ENCODE data around the gene NADK.
A peak's percentile ranks its signal among the peaks of the same experiment; 100 is the strongest.

Gene NADK

GRCh38 chr1:1785666-1786065, 7.4 kb upstream of the NADK start:
- Histone ChIP-seq H3K4me3 (ENCODE audit: low read length in 2 of 2) (no peak overlapping the region), H3K27ac (ENCODE audit: low read length) (no peak overlapping the region), H3K9ac (ENCODE audit: low read length in 2 of 2) (no peak overlapping the region), H3K27me3 (ENCODE audit: control insufficient read depth in 1 of 2, insufficient read depth in 2 of 2, low read length in 2 of 2) (no peaks in the 10 kb centered on the region), H3K9me3 (ENCODE audit: control insufficient read depth in 2 of 2, low read length in 2 of 2) (no peaks in the 10 kb centered on the region), H3K4me1 (ENCODE audit: control insufficient read depth, insufficient read depth, low read length) (peaks cover 22% of the 10 kb centered on the region), H3K36me3 (ENCODE audit: control insufficient read depth in 2 of 2, insufficient read depth in 2 of 2, low read length in 2 of 2) (peaks cover 48 to 52% of the 10 kb centered on the region in 2 donors)

- H3K4me3 ChIP-seq (ENCODE audit: low read length in 2 of 2) = no peak overlapping the region
- peaks cover 22% of the 10 kb centered on the region for H3K4me1 ChIP-seq (ENCODE audit: control insufficient read depth, insufficient read depth, low read length)
- no peak overlapping the region for H3K9ac ChIP-seq (ENCODE audit: low read length in 2 of 2)
- H3K36me3 ChIP-seq (ENCODE audit: control insufficient read depth in 2 of 2, insufficient read depth in 2 of 2, low read length in 2 of 2) = peaks cover 41 to 45% of the 10 kb centered on the region in 2 donors
- no peaks in the 10 kb centered on the region for H3K9me3 ChIP-seq (ENCODE audit: control insufficient read depth in 2 of 2, low read length in 2 of 2)
- H3K27ac ChIP-seq (ENCODE audit: low read length) = no peak overlapping the region
- H3K27me3 ChIP-seq (ENCODE audit: control insufficient read depth in 1 of 2, insufficient read depth in 2 of 2, low read length in 2 of 2) = no peaks in the 10 kb centered on the region
Measured at GRCh38 chr1:1784933-1785332, 6.7 kb upstream of the NADK start.

- no peaks in the 10 kb centered on the region for H3K9me3 ChIP-seq (ENCODE audit: control insufficient read depth in 2 of 2, low read length in 2 of 2)
- no peak overlapping the region for H3K9ac ChIP-seq (ENCODE audit: low read length in 2 of 2)
- no peak overlapping the region for H3K4me3 ChIP-seq (ENCODE audit: low read length in 2 of 2)
- H3K4me1 ChIP-seq (ENCODE audit: control insufficient read depth, insufficient read depth, low read length) = peaks cover 30% of the 10 kb centered on the region
- H3K36me3 ChIP-seq (ENCODE audit: control insufficient read depth in 2 of 2, insufficient read depth in 2 of 2, low read length in 2 of 2) = peaks cover 29 to 32% of the 10 kb centered on the region in 2 donors
- peak overlapping the region; percentile 31 for H3K27ac ChIP-seq (ENCODE audit: low read length)
- H3K27me3 ChIP-seq (ENCODE audit: control insufficient read depth in 1 of 2, insufficient read depth in 2 of 2, low read length in 2 of 2) = no peaks in the 10 kb centered on the region
Measured at GRCh38 chr1:1783320-1783719, 5.0 kb upstream of the NADK start.

- H3K9me3 ChIP-seq (ENCODE audit: control insufficient read depth in 2 of 2, low read length in 2 of 2) = no peaks in the 10 kb centered on the region
- peak overlapping the region; percentile 42 to 53 for H3K9ac ChIP-seq (ENCODE audit: low read length in 2 of 2)
- peak overlapping the region; percentile 31 for H3K27ac ChIP-seq (ENCODE audit: low read length)
- H3K4me1 ChIP-seq (ENCODE audit: control insufficient read depth, insufficient read depth, low read length) = peaks cover 32% of the 10 kb centered on the region
- no peaks in the 10 kb centered on the region for H3K27me3 ChIP-seq (ENCODE audit: control insufficient read depth in 1 of 2, insufficient read depth in 2 of 2, low read length in 2 of 2)
- H3K4me3 ChIP-seq (ENCODE audit: low read length in 2 of 2) = peak overlapping the region; percentile 40 to 60
- peaks cover 24 to 25% of the 10 kb centered on the region in 2 donors for H3K36me3 ChIP-seq (ENCODE audit: control insufficient read depth in 2 of 2, insufficient read depth in 2 of 2, low read length in 2 of 2)
Measured at GRCh38 chr1:1782399-1783221, 4.3 kb upstream of the NADK start.

GRCh38 chr1:1781526-1781903, 3.2 kb upstream of the NADK start:
- Histone ChIP-seq H3K4me3 (ENCODE audit: low read length in 2 of 2) (no peak overlapping the region), H3K36me3 (ENCODE audit: control insufficient read depth in 2 of 2, insufficient read depth in 2 of 2, low read length in 2 of 2) (peaks cover 15% of the 10 kb centered on the region in 2 donors), H3K27ac (ENCODE audit: low read length) (no peak overlapping the region), H3K9me3 (ENCODE audit: control insufficient read depth in 2 of 2, low read length in 2 of 2) (no peaks in the 10 kb centered on the region), H3K27me3 (ENCODE audit: control insufficient read depth in 1 of 2, insufficient read depth in 2 of 2, low read length in 2 of 2) (no peaks in the 10 kb centered on the region), H3K4me1 (ENCODE audit: control insufficient read depth, insufficient read depth, low read length) (peaks cover 43% of the 10 kb centered on the region), H3K9ac (ENCODE audit: low read length in 2 of 2) (no peak overlapping the region)

GRCh38 chr1:1780598-1781525, 2.6 kb upstream of the NADK start:
- H3K27ac ChIP-seq (ENCODE audit: low read length) = no peak overlapping the region
- no peak overlapping the region for H3K9ac ChIP-seq (ENCODE audit: low read length in 2 of 2)
- peaks cover 48% of the 10 kb centered on the region for H3K4me1 ChIP-seq (ENCODE audit: control insufficient read depth, insufficient read depth, low read length)
- H3K4me3 ChIP-seq (ENCODE audit: low read length in 2 of 2) = no peak overlapping the region
- H3K36me3 ChIP-seq (ENCODE audit: control insufficient read depth in 2 of 2, insufficient read depth in 2 of 2, low read length in 2 of 2) = peaks cover 8 to 9% of the 10 kb centered on the region in 2 donors
- H3K27me3 ChIP-seq (ENCODE audit: control insufficient read depth in 1 of 2, insufficient read depth in 2 of 2, low read length in 2 of 2) = no peaks in the 10 kb centered on the region
- no peaks in the 10 kb centered on the region for H3K9me3 ChIP-seq (ENCODE audit: control insufficient read depth in 2 of 2, low read length in 2 of 2)

- H3K9ac ChIP-seq (ENCODE audit: low read length in 2 of 2) = no peak overlapping the region
- no peak overlapping the region for H3K4me3 ChIP-seq (ENCODE audit: low read length in 2 of 2)
- no peaks in the 10 kb centered on the region for H3K27me3 ChIP-seq (ENCODE audit: control insufficient read depth in 1 of 2, insufficient read depth in 2 of 2, low read length in 2 of 2)
- no peaks in the 10 kb centered on the region for H3K9me3 ChIP-seq (ENCODE audit: control insufficient read depth in 2 of 2, low read length in 2 of 2)
- peaks cover 48% of the 10 kb centered on the region for H3K4me1 ChIP-seq (ENCODE audit: control insufficient read depth, insufficient read depth, low read length)
- no peak overlapping the region for H3K27ac ChIP-seq (ENCODE audit: low read length)
- H3K36me3 ChIP-seq (ENCODE audit: control insufficient read depth in 2 of 2, insufficient read depth in 2 of 2, low read length in 2 of 2) = peaks cover 3 to 4% of the 10 kb centered on the region in 2 donors
Measured at GRCh38 chr1:1779691-1780597, 1.7 kb upstream of the NADK start.

DNA sequence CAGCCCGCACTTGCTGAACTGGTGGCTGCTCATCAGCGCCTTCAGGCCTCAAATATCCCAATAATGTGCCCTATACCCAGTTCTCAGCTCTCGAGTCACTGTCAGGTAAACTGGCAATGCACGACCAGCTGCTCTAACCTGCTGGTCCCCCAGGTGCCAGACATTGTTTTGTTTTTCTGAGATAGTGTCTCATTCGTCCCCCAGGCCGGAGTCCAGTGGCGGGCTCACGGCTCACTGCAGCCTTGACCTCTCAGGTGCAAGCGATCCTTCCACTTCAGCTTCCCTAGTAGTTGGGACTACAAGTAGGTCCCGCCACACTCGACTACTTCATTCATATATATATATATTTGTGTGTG, 1.0 kb upstream of the NADK start:
- Histone ChIP-seq H3K4me3 (ENCODE audit: low read length in 2 of 2) (peak overlapping the region; percentile 49 to 85), H3K36me3 (ENCODE audit: control insufficient read depth in 2 of 2, insufficient read depth in 2 of 2, low read length in 2 of 2) (no peaks in the 10 kb centered on the region), H3K27ac (ENCODE audit: low read length) (no peak overlapping the region), H3K9me3 (ENCODE audit: control insufficient read depth in 2 of 2, low read length in 2 of 2) (no peaks in the 10 kb centered on the region), H3K9ac (ENCODE audit: low read length in 2 of 2) (peak overlapping the region in 1 of 2 donors; percentile 33), H3K4me1 (ENCODE audit: control insufficient read depth, insufficient read depth, low read length) (peaks cover 48% of the 10 kb centered on the region), H3K27me3 (ENCODE audit: control insufficient read depth in 1 of 2, insufficient read depth in 2 of 2, low read length in 2 of 2) (no peaks in the 10 kb centered on the region)

DNA sequence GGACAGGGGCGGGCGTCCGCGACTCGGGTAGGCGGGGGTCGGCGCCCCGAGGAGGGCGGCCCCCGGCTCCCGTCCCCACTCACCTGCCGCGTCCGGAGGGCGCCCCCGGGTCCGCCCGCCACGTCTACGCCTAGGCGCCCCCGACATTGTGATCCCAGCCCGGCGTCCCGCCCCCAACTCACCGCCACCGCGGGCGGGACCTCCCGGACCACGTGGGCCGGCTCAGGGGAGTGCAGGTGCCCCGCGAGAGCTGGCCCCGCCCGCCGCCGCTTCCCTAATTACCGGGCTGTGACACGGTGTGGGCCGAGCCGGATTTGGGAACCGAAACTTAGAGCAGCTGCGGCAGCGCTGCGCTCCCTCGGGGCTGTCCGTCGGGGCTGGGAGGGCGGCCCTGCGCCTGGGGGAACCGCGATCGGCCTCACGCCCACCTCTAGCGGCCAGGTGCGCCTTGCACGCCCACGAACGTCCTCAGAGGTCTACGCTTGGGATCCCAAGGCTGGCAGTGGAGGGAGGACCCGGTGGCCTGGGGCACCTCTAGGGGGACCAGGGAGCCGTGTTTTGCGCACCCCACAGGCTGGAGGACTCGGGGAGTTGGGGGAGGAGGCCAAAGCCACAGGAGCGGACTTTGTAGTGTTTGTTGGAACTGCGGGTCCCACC, 521 bp upstream of the NADK start:
- Histone ChIP-seq H3K36me3 (ENCODE audit: control insufficient read depth in 2 of 2, insufficient read depth in 2 of 2, low read length in 2 of 2) (no peaks in the 10 kb centered on the region), H3K4me3 (ENCODE audit: low read length in 2 of 2) (peak overlapping the region; percentile 49 to 85), H3K9ac (ENCODE audit: low read length in 2 of 2) (peak overlapping the region in 1 of 2 donors; percentile 33), H3K27me3 (ENCODE audit: control insufficient read depth in 1 of 2, insufficient read depth in 2 of 2, low read length in 2 of 2) (no peaks in the 10 kb centered on the region), H3K27ac (ENCODE audit: low read length) (no peak overlapping the region), H3K9me3 (ENCODE audit: control insufficient read depth in 2 of 2, low read length in 2 of 2) (no peaks in the 10 kb centered on the region), H3K4me1 (ENCODE audit: control insufficient read depth, insufficient read depth, low read length) (peaks cover 48% of the 10 kb centered on the region)

DNA sequence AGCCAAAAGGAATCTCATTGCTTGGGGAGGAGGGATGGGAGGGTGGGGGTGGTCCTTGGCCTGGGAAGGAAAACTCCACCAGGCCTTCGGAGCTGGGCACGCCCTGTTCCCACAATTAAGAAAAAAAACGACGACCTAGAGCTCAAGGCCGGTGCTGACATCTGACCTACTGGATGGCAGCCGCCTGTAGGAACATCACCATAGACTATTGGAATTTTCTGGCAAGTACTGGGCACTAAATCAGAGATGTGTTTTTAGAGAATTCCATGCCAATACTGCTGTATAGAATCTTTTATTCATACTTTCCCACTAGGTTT, 729 bp downstream of the NADK start:
- Histone ChIP-seq H3K4me3 (ENCODE audit: low read length in 2 of 2) (peak overlapping the region; percentile 77 to 85), H3K27ac (ENCODE audit: low read length) (peak overlapping the region; percentile 70), H3K4me1 (ENCODE audit: control insufficient read depth, insufficient read depth, low read length) (peaks cover 44% of the 10 kb centered on the region), H3K9me3 (ENCODE audit: control insufficient read depth in 2 of 2, low read length in 2 of 2) (no peaks in the 10 kb centered on the region), H3K9ac (ENCODE audit: low read length in 2 of 2) (peak overlapping the region; percentile 74 to 86), H3K27me3 (ENCODE audit: control insufficient read depth in 1 of 2, insufficient read depth in 2 of 2, low read length in 2 of 2) (no peaks in the 10 kb centered on the region), H3K36me3 (ENCODE audit: control insufficient read depth in 2 of 2, insufficient read depth in 2 of 2, low read length in 2 of 2) (no peaks in the 10 kb centered on the region)
